IMR-90 (cell line): ENCODE measurements around the gene TBL3. TPM values are rescaled to one million over a fixed set of nuclear protein-coding genes. Genes with fewer than 3 reads are reported as not detected.

Source experiments
- ATAC-seq: fragments of 200-7000 bp; cut with Tn5 transposase; 2 replicates; pipeline ENCODE4 v1.9.1; 2020; ENCODE audit warnings: low read depth, mild to moderate bottlenecking, moderate library complexity
- BruUV-seq: library from RNA; stranded (reverse); fragments of 400-500 nt; replicated peaks from 2 replicates; lab custom pipeline; 2021; lab: Mats Ljungman, UMichigan
- CTCF ChIA-PET: fragments of 300-600 bp; formaldehyde crosslinking; extraction: SDS; loops from one replicate; lab custom pipeline; 2021; ENCODE audit warnings: antibody characterized with exemption; lab: Yijun Ruan, JAX
- POLR2A ChIA-PET: fragments of 300-600 bp; sonication (Branson Sonifier 250); formaldehyde crosslinking; loops from one replicate; lab custom pipeline; 2022; ENCODE audit warnings: antibody characterized with exemption; ENCODE audit not compliant: unreplicated experiment; lab: Charles Lee
- DNase-seq: peaks from one replicate; pipeline ENCODE4 v3.0.0; 2013
- H2AFZ ChIP-seq: replicated peaks from 2 replicates; pipeline ENCODE3; 2013; ENCODE audit warnings: low read length, mild to moderate bottlenecking; ENCODE audit not compliant: poor library complexity
- H2AK5ac ChIP-seq: 2 replicates; pipeline ENCODE4 v1.6.1; 2013; ENCODE audit warnings: low read depth, low read length, inconsistent platforms
- H2AK9ac ChIP-seq: replicated peaks from 2 replicates; pipeline ENCODE3; 2013; ENCODE audit warnings: mild to moderate bottlenecking, low read depth, low read length, moderate library complexity; ENCODE audit not compliant: poor library complexity
- H2BK120ac ChIP-seq: 2 replicates; pipeline ENCODE4 v1.6.1; 2013; ENCODE audit warnings: low read depth, low read length, inconsistent platforms
- H2BK15ac ChIP-seq: 3 replicates; pipeline ENCODE4 v1.6.1; 2013; ENCODE audit warnings: low read depth, low read length, inconsistent platforms
- H2BK20ac ChIP-seq: 2 replicates; pipeline ENCODE4 v1.6.1; 2013; ENCODE audit warnings: low read depth, mild to moderate bottlenecking, inconsistent platforms, low read length, moderate library complexity
- H2BK5ac ChIP-seq: 2 replicates; pipeline ENCODE4 v1.6.1; 2013; ENCODE audit warnings: mild to moderate bottlenecking, low read depth, low read length, inconsistent platforms; ENCODE audit not compliant: poor library complexity, severe bottlenecking
- H3K14ac ChIP-seq: replicated peaks from 2 replicates; pipeline ENCODE4 v1.6.1; 2013; ENCODE audit warnings: low read depth, low read length, inconsistent platforms
- H3K18ac ChIP-seq: 2 replicates; pipeline ENCODE4 v1.6.1; 2013; ENCODE audit warnings: low read depth, low read length, control low read depth
- H3K23ac ChIP-seq: 2 replicates; pipeline ENCODE4 v1.6.1; 2013; ENCODE audit warnings: low read depth, low read length, inconsistent platforms
- H3K27ac ChIP-seq: 2 replicates; pipeline ENCODE4 v1.5.1; 2013; ENCODE audit warnings: mild to moderate bottlenecking, control low read depth, low read length; ENCODE audit not compliant: insufficient read depth
- H3K27me3 ChIP-seq: 2 replicates; pipeline ENCODE4 v1.6.1; 2013; ENCODE audit warnings: low read length; ENCODE audit not compliant: control insufficient read depth, insufficient read depth
- H3K36me3 ChIP-seq: 2 replicates; pipeline ENCODE4 v1.6.1; 2013; ENCODE audit warnings: low read length, mixed read lengths; ENCODE audit not compliant: control insufficient read depth, insufficient read depth
- H3K4ac ChIP-seq: 2 replicates; pipeline ENCODE4 v1.6.1; 2013; ENCODE audit warnings: low read depth, low read length, inconsistent platforms
- H3K4me1 ChIP-seq: 2 replicates; pipeline ENCODE4 v1.6.1; 2013; ENCODE audit warnings: low read length, mixed read lengths; ENCODE audit not compliant: control insufficient read depth, insufficient read depth
- H3K4me2 ChIP-seq: 2 replicates; pipeline ENCODE4 v1.6.1; 2013; ENCODE audit warnings: low read depth, mild to moderate bottlenecking, control low read depth, low read length, moderate library complexity
- H3K4me3 ChIP-seq: 2 replicates; pipeline ENCODE4 v1.5.1; 2013; ENCODE audit warnings: low read depth, mild to moderate bottlenecking, control low read depth, low read length, moderate library complexity; ENCODE audit not compliant: insufficient read depth
- H3K56ac ChIP-seq: 2 replicates; pipeline ENCODE4 v1.6.1; 2013; ENCODE audit warnings: low read length, inconsistent platforms; ENCODE audit not compliant: insufficient read depth; ENCODE audit errors: extremely low read depth
- H3K79me1 ChIP-seq, 2 experiments: 2 replicates each; pipeline ENCODE4 v1.6.1; 2013; ENCODE audit warnings: low read length in 2 of 2, inconsistent platforms in 1 of 2, low read depth in 1 of 2
- H3K9ac ChIP-seq: 2 replicates; pipeline ENCODE4 v1.6.1; 2013; ENCODE audit warnings: low read depth, low read length, control low read depth
- H3K9me1 ChIP-seq: 2 replicates; pipeline ENCODE4 v1.6.1; 2013; ENCODE audit warnings: low read length, inconsistent platforms; ENCODE audit not compliant: insufficient read depth
- H3K9me3 ChIP-seq: 2 replicates; pipeline ENCODE4 v1.6.1; 2013; ENCODE audit warnings: low read length; ENCODE audit not compliant: control insufficient read depth, insufficient read depth
- H4K20me1 ChIP-seq: 2 replicates; pipeline ENCODE4 v1.6.1; 2013; ENCODE audit warnings: low read length, inconsistent platforms; ENCODE audit not compliant: insufficient read depth
- H4K5ac ChIP-seq: 2 replicates; pipeline ENCODE4 v1.6.1; 2013; ENCODE audit warnings: mild to moderate bottlenecking, low read depth, low read length, control low read depth
- H4K8ac ChIP-seq, 2 experiments: 2 replicates each; pipeline ENCODE4 v1.6.1; 2013; ENCODE audit warnings: low read depth in 2 of 2, low read length in 2 of 2, control low read depth in 1 of 2, inconsistent platforms in 1 of 2
- H4K91ac ChIP-seq: 2 replicates; pipeline ENCODE4 v1.6.1; 2013; ENCODE audit warnings: low read depth, low read length, inconsistent platforms; ENCODE audit not compliant: insufficient read depth
- BHLHE40 ChIP-seq: fragments of 150-350 bp; IDR thresholded peaks from 2 replicates; pipeline ENCODE4 v1.6.1; 2016; ENCODE audit warnings: mild to moderate bottlenecking, low read depth, low read length
- CEBPB ChIP-seq: IDR thresholded peaks from 2 replicates; pipeline ENCODE4 v1.6.1; 2012; ENCODE audit warnings: low read depth, low read length, improper control_type of control experiment
- CHD1 ChIP-seq: IDR thresholded peaks from 2 replicates; pipeline ENCODE4 v1.6.1; 2012; ENCODE audit warnings: low read depth, low read length, improper control_type of control experiment
- CTCF ChIP-seq: conservative IDR thresholded peaks from 2 replicates; pipeline ENCODE4 v1.5.1; 2012; ENCODE audit warnings: mild to moderate bottlenecking, low read depth, low read length, improper control_type of control experiment
- ELK1 ChIP-seq: fragments of 150-350 bp; IDR thresholded peaks from 2 replicates; pipeline ENCODE4 v1.6.1; 2016; ENCODE audit warnings: low read depth, mild to moderate bottlenecking, low read length, moderate library complexity, borderline replicate concordance
- FOS ChIP-seq: fragments of 150-350 bp; IDR thresholded peaks from 2 replicates; pipeline ENCODE4 v1.6.1; 2016; ENCODE audit warnings: low read depth, low read length
- MAFK ChIP-seq: IDR thresholded peaks from 2 replicates; pipeline ENCODE4 v1.6.1; 2012; ENCODE audit warnings: low read depth, low read length, improper control_type of control experiment
- MAZ ChIP-seq: IDR thresholded peaks from 2 replicates; pipeline ENCODE4 v1.6.1; 2012; ENCODE audit warnings: low read depth, mild to moderate bottlenecking, low read length, improper control_type of control experiment, moderate library complexity, borderline replicate concordance
- MXI1 ChIP-seq: IDR thresholded peaks from 2 replicates; pipeline ENCODE4 v1.6.1; 2012; ENCODE audit warnings: low read depth, mild to moderate bottlenecking, low read length, moderate library complexity, borderline replicate concordance
- POLR2A ChIP-seq: IDR thresholded peaks from 2 replicates; pipeline ENCODE4 v1.6.1; 2012; ENCODE audit warnings: mild to moderate bottlenecking, low read depth, low read length
- RAD21 ChIP-seq: IDR thresholded peaks from 2 replicates; pipeline ENCODE4 v1.6.1; 2012; ENCODE audit warnings: low read length, improper control_type of control experiment
- RCOR1 ChIP-seq: IDR thresholded peaks from 2 replicates; pipeline ENCODE4 v1.6.1; 2012; ENCODE audit warnings: mild to moderate bottlenecking, low read length, improper control_type of control experiment; ENCODE audit not compliant: insufficient replicate concordance
- RFX5 ChIP-seq: IDR thresholded peaks from 2 replicates; pipeline ENCODE4 v1.8.0; 2012; ENCODE audit warnings: low read depth, mild to moderate bottlenecking, low read length, moderate library complexity
- SMC3 ChIP-seq: fragments of 150-350 bp; IDR thresholded peaks from 2 replicates; pipeline ENCODE4 v1.6.1; 2016; ENCODE audit warnings: low read depth, mild to moderate bottlenecking, antibody characterized with exemption, low read length, moderate library complexity
- WGBS, 2 experiments: methylation state at CpG; one replicate each; pipeline versions ENCODE4 v1.1.5 to v1.1.7; 2013; ENCODE audit warnings: missing lambda C conversion rate in 2 of 2; ENCODE audit not compliant: insufficient read length in 1 of 2; ENCODE audit errors: extremely low coverage in 2 of 2; 5-methylcytosine and 5-hydroxymethylcytosine counted together
- dilution Hi-C: fragments of 300-500 bp; cut with HindIII; formaldehyde crosslinking; loops from one replicate; pipeline ENCODE4 v1.14.3; 2018; ENCODE audit warnings: low sequenced_read_pairs; ENCODE audit not compliant: unreplicated experiment
- in situ Hi-C: fragments of 300-500 bp; cut with MboI; formaldehyde crosslinking; loops from 3 replicates; pipeline ENCODE4 v1.14.3; 2019; ENCODE audit warnings: low sequenced_read_pairs, inconsistent platforms, mixed read lengths
- intact Hi-C: fragments of 100-400 bp; cut with micrococcal nuclease; formaldehyde crosslinking; loops from 2 replicates; pipeline ENCODE4 v1.10.0; 2022
- polyA plus RNA-seq, 3 experiments: library from polyadenylated mRNA; depleted of rRNA; stranded (reverse); fragments of >200 nt; gene quantifications; 2 replicates each; pipeline ENCODE4 v1.2.3, GENCODE V29; 2012; ENCODE audit warnings: low replicate concordance in 1 of 3
- total RNA-seq: library from RNA; depleted of rRNA; stranded (reverse); fragments of >200 nt; gene quantifications from 2 replicates; pipeline ENCODE4 v1.2.3, GENCODE V29; 2012

Gene TBL3
- total and polyA plus RNA-seq, 2 of the 4 experiments (the other 2 are of a cell fraction): 38.5 to 60.8 TPM

GRCh38 chr16:1965396-1966001 lies 6.4 kb upstream of the TBL3 start (continued):
- TF ChIP-seq MAFK: no peak

GRCh38 chr16:1966460-1966859 lies 5.4 kb upstream of the TBL3 start, which contains the start of gene RNF151:
Gene RNF151 (plus strand): TSS chr16:1966856. CDS start chr16:1966882, 26 bp downstream.
- 100% methylated on average over 2 of the region's 6 CpGs; no CpG with 5 or more reads in 1 of the 2 experiments for WGBS, 2 experiments
- Histone ChIP-seq H3K36me3 (peaks cover 22% of the 10 kb centered on the region), H3K4ac (peak within 1 kb of the TSS; percentile 95; the same call in 1 of the 2 replicates), H2BK20ac (no peak within 1 kb of the TSS), H3K27ac (peak within 1 kb of the TSS; percentile 92), H4K8ac (peak within 1 kb of the TSS; percentile 73 to 90; a peak in 2 of 4 replicates), H3K9me1 (peaks cover 3% of the 10 kb centered on the region; the same call in 1 of the 2 replicates), H3K9me3 (no peaks in the 10 kb centered on the region), H3K23ac (no peak within 1 kb of the TSS), H2BK15ac (no peak within 1 kb of the TSS), H3K4me2 (peak within 1 kb of the TSS; percentile 100), H3K9ac (peak within 1 kb of the TSS; percentile 93), H2AK9ac (peak within 1 kb of the TSS; percentile 44), H3K4me3 (peak within 1 kb of the TSS; percentile 87), H4K91ac (no peak within 1 kb of the TSS), H3K79me1 (peaks cover 9 to 46% of the 10 kb centered on the region in 2 experiments), H2BK5ac (no peak within 1 kb of the TSS), H4K20me1 (peaks cover 32% of the 10 kb centered on the region), H4K5ac (no peak within 1 kb of the TSS), H3K18ac (no peak within 1 kb of the TSS), H3K27me3 (no peaks in the 10 kb centered on the region), H3K4me1 (peaks cover 10% of the 10 kb centered on the region), H3K14ac (no peak within 1 kb of the TSS), H3K56ac (no peak within 1 kb of the TSS), H2AK5ac (no peak within 1 kb of the TSS), H2BK120ac (no peak within 1 kb of the TSS), H2AFZ (peak within 1 kb of the TSS; percentile 6)
- intact Hi-C loops (no loop called here), dilution Hi-C loops (no loop called here), in situ Hi-C loops (no loop called here)
- ChIA-PET CTCF (no interaction called here), POLR2A (no interaction called here)
- DNase-seq: no peak
- BruUV-seq: no TSS peak
- ATAC-seq: no peak
- TF ChIP-seq POLR2A: no peak
- no peak for TF ChIP-seq FOS
- no peak for TF ChIP-seq ELK1
- no peak for TF ChIP-seq RFX5
- no peak for TF ChIP-seq MAFK
- no peak for TF ChIP-seq CEBPB
- no peak for TF ChIP-seq MXI1
- no peak for TF ChIP-seq BHLHE40
- no peak for TF ChIP-seq RCOR1
- no peak for TF ChIP-seq CTCF
- no peak for TF ChIP-seq CHD1
- TF ChIP-seq RAD21: no peak
- no peak for TF ChIP-seq SMC3
- TF ChIP-seq MAZ: no peak
